GM18867 (cell line): ENCODE measurements around the gene IQSEC1.

Experiments
- ATAC-seq: cut with Tn5 transposase; IDR thresholded peaks from one replicate; pipeline ENCODE4 v1.9.1; 2021; ENCODE audit warnings: mild to moderate bottlenecking, moderate library complexity; ENCODE audit not compliant: unreplicated experiment

The IQSEC1 gene

DNA sequence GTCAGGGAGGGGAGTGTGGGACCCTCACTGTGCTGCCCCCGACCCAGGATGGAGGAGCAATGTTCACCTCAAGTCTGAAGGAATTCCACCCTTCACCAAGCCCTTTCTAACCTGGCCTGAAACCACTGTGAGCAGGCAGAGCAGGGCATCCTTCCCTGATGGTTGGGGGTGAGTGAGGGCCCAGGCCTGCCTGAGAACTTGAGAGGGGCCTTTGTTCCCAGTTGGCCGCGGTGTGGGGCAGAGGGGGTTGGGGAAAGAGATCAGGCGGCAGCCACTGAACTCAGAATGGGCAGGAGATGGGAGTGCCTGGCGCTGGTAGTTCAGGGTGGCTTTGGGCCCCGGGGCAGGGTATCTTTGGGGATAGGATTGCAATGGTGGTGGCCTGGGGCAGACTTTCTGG is 128.4 kb downstream of the IQSEC1 start:
- ATAC-seq, result no peak

DNA sequence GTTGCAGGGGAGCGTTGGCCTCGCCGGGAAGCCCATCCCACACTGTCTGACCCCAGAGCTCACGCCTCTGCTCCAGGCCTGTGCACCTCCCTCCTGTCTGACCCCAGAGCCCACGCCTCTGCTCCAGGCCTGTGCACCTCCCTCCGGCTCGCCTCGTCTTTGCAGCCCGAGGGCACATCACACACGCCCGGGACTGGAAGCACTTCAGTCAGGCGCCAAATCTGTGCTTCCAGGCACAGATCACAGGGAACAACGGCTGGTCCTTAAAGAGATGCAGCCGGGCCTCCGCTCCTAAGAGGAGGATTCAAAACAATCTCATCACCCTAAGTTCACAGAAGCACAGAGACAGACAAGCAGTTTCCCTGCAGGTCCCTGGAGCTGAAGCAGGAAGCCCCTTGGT is 128.8 kb downstream of the IQSEC1 start:
- no peak for ATAC-seq

DNA sequence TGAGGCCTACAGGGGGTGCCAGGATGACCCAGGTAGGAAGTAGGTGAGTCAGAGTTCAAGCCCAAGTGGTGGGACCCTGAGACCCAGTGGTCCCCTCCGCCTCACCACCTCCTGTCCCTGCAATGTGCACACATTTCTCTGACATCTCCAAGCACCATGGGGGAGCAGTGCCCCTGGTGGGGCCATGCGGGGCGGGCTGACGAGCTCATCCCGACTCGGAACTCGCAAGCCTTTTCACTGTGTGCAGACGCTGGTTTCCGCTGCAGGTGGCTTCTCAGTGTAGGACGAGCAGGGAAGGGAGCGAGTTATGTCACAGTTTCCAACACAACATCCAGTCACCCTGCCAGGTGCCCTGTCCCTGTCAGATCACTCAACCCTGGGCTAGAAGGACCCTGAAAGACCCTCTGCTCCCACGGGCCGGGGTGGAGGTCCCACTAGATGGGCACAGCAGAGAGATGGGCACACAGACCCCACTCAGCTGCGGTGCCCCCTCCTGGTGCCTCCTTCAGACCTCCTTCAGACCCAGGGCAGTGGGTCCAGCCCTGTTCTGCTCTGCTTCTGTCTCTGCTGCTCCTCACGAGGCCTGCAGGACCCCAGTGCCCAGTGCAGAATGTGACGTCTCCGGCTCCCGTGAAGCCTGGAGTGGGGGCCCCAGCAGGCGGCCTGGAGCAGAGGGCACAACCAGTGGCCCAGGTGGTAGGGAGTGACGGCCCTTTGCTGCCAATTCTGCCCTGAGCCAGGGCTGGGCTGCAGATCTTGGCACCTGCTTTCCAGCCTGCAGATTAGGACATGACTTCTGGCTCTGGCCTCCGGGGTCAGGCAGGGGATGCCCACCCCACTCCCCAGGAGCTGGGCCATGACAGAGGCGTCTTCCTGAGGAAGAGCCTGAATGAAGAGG is 129.9 kb downstream of the IQSEC1 start:
- no peak for ATAC-seq

- no peak for ATAC-seq
These were observed 131.7 kb downstream of the IQSEC1 start for GRCh38 chr3:12941495-12942023.

- ATAC-seq, result no peak
These were observed 132.4 kb downstream of the IQSEC1 start for GRCh38 chr3:12940854-12941253.

GRCh38 chr3:12939137-12939536 is 134.1 kb downstream of the IQSEC1 start:
- ATAC-seq, result no peak

- ATAC-seq, result no peak
These were observed 134.9 kb downstream of the IQSEC1 start for GRCh38 chr3:12938258-12938711.

DNA sequence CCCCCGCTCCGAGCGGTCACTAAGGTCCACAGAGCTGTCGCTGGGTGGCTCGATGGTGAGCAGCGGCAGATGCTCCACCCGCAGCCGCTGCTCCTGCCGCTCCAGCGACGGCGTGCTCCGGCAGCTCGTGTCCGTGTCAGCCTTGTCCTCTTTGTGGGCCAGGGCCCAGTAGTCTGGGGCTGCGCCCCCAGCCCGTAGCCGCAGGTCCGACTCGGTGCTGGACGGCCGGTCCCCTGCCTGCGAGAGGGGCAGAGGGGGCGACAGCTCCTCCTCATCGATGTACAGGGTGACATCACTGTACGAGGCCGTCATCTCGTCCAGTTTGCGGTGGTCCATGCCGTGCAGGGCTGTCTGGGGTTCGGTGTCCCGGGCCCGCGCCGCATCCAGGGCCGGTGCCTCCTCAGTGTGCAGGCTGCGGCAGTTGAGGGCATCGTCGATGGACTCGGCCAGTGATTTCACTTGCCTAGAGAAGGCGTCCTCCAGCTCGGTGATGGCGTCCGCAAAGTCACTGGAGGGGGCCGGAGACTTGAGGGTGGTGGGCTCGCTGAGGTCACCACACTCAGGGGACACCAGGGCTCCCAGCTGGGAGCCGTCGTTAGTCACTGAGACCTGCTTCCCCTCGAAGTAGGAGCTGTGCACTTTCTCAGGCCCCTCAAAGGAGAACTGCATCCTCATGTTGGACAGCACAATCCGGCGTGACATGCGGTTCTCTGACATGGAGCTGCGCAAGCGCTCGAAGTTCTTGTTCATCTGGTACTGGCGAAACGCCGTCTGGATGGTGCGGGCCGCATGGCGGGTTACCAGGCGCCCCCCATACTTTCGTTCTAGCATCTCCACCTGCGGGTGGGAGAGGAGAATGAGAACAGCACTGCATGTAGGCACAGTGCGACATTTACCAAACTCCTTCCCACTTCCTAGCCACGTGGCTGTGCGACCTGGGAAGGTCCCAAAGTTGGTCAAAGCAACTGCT is 137.1 kb downstream of the IQSEC1 start:
- no peak for ATAC-seq

DNA sequence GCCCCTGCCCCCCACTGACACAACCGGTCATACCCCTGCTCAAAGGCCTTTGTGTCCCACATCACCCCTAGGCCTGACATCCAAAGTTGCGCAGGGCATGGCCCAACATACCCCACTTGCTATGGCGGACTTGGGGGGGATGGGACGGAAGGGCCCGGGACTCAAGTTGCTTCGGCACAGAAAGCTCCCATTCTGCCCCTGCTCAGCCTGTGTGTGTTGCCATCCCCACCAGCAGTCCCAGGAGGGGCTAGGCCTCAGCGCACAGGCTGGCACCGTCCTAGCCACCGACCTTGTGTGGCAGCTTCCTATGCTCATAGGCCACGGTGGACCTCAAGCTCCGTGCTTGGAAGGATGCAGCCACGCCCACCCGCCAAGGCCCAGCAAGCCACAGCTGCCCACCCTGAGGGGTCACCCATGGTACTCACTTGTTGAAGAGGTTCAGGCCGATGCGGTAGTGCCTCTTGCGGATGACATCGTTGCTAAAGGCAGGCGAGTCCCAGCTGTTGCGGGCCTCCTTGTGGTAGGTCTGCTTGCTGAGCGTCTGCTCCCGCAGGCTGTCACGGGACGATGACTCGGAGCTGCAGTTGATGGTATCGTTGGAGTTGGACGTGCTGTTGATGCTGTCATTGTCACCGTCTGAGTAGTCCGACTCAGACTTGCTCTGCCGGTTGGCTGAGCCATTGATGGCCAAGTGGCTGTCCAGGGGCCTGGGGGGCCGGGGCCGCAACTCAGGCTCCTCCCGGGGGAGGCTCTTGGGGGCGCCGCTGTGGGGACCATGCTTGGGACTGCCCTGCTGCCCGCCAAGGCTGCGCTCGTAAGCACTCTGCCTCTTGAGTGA is 138.0 kb downstream of the IQSEC1 start:
- ATAC-seq, result no peak

DNA sequence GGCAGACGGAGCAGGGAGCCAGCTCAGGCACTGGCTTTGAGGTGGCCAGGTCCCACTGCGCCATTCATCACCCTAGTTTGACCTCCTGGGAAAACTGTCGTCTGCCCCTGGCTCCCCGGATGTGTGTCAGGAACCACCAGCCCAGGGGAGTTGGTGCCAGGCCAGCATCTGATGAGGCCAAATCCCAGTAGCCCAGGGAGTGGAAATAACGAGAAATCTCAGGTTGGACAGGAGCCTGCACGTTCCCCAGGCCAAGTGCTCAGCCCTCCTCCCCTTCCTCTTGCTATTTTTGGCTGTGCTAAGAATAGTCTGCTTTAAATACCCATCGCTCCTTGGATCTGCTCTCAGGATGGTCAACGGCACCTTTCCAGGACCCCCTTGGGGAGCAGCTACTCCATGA is 138.8 kb downstream of the IQSEC1 start:
- no peak for ATAC-seq

- ATAC-seq, result no peak
These were observed 139.3 kb downstream of the IQSEC1 start for GRCh38 chr3:12933901-12934300.

DNA sequence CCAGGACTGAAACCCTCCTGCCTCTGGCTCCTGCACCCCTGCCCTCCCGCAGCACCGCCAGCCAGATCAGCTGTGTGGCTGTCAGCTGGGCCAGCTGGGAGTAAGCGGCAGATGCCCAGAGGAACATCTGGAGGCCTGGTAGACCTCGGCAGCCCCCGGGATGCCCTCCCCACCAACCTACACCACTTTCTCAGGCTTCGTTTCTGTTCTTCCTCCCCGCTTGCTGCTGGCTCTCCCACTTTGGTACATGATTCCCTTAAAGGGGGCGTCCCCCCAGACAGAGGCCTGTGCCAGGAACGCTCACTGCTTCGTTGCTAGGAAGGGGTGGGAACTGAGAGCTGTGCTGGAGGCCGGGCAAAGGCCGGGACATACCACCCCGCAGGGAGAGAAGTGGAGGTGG is 140.5 kb downstream of the IQSEC1 start:
- ATAC-seq, result no peak

- no peak for ATAC-seq
These were observed 140.9 kb downstream of the IQSEC1 start for GRCh38 chr3:12932347-12932746.

DNA sequence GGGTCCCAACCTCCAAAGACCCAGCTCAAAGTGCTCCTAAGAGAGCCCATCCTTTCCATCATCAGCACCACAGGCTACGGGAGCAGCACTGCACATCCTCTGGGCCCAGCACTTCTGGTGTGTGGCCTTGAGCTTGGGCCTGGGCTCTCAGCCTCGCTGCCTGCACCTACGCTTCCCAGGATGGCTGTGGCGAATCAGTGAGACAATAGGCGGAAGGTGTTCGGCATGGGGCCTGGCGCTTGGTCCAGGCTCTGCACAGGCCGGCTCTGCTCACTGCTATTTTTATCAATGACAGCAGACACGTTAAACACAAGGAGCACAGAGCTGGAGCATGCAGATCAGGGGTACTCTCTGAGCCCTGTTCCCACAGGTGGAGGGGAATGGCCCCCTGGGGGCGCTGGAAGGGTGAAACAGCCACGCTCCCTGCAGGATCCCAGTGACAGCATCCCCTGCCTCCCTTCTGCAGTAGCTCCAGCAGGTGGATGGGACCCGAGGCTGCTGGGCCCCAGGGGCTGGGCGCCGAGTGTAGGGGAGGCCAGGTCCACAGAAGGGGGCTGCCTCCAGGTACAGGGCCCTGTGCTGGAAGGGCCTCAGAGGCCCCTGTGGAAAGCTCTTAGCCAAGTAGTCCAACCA is 141.8 kb downstream of the IQSEC1 start:
- ATAC-seq, result no peak

- ATAC-seq, result no peak
These were observed 143.4 kb downstream of the IQSEC1 start for GRCh38 chr3:12929801-12930200.

GRCh38 chr3:12926660-12927059 is 146.6 kb downstream of the IQSEC1 start:
- ATAC-seq, result no peak

DNA sequence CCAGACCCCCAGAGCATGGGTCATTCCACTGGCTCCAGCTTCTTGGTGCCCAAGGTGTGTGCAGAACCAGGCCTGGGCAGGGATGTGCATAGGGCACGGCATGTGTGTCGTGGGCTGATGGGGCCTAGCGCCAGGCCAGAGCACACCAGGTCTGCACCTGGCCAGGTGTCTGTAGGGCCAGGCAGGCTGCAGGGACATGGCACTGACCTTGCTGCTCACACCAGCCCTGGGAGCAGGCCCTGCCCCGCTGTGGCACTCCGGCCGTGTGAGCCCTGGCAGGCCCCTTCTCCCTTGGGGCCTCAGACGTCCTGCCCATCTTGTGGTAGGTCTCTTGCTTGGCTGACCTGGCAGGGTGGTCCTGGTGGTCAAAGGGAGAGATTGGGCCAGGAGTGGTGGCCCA is 147.6 kb downstream of the IQSEC1 start:
- ATAC-seq, result no peak

- no peak for ATAC-seq
These were observed 148.8 kb downstream of the IQSEC1 start for GRCh38 chr3:12924437-12924836.

DNA sequence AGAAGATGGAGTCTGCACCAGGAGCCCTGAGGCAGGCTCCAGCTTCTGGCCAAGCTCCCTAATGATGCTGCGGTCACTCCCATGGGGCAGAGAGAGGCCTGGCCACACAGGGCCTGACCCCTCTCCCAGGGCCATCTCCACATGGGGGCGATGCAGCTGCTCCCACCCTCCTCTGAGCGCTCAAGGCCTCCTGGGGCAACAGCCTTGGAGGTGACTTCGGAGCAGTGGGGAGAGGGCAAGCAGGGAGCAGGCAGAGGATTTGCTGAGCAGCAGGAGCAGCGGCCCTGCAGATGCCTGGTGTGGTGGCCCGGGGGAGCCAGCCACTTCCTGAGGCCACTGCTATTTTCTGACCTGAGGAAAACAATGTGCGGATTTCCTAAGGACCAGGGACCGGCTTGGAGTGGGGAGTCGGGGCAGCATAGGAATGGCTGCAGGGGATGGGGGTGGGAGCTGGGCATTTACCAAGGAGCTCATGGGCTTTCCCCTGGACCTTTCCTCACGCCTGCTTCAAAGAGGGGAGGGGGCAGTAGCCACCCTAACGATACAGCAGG is 150.3 kb downstream of the IQSEC1 start:
- no peak for ATAC-seq

- no peak for ATAC-seq
These were observed 150.9 kb downstream of the IQSEC1 start for GRCh38 chr3:12922306-12922705.
